MM.1S (cell line): ENCODE measurements around the gene TOX3.

Experiments used
- DNase-seq: peaks from one replicate; pipeline ENCODE4 v3.0.0-alpha.2; 2015
- H2AFZ ChIP-seq: fragments of 300-600 bp; sonication (generic); 2 replicates; pipeline ENCODE4 v1.6.0; 2016; ENCODE audit warnings: antibody characterized with exemption, low read length
- H3F3A ChIP-seq: fragments of 300-600 bp; sonication (generic); 2 replicates; pipeline ENCODE4 v1.6.1; 2016; ENCODE audit warnings: mild to moderate bottlenecking, antibody characterized with exemption, low read length, moderate library complexity, mixed read lengths; ENCODE audit not compliant: insufficient read depth
- H3K27ac ChIP-seq: fragments of 300-600 bp; sonication (generic); 2 replicates; pipeline ENCODE4 v1.5.1; 2016; ENCODE audit warnings: mild to moderate bottlenecking, low read length
- H3K27me3 ChIP-seq: fragments of 300-600 bp; sonication (generic); replicated peaks from 2 replicates; pipeline ENCODE4 v1.6.0; 2016; ENCODE audit warnings: low read length; ENCODE audit not compliant: insufficient read depth
- H3K36me3 ChIP-seq: fragments of 300-600 bp; sonication (generic); replicated peaks from 2 replicates; pipeline ENCODE4 v1.6.1; 2016; ENCODE audit warnings: mild to moderate bottlenecking, low read length, mixed read lengths; ENCODE audit not compliant: insufficient read depth
- H3K4me1 ChIP-seq: fragments of 300-600 bp; sonication (generic); 2 replicates; pipeline ENCODE4 v1.6.1; 2016; ENCODE audit warnings: low read length, mixed read lengths
- H3K4me2 ChIP-seq: fragments of 300-600 bp; sonication (generic); 2 replicates; pipeline ENCODE4 v1.6.0; 2016; ENCODE audit warnings: low read depth, low read length
- H3K4me3 ChIP-seq: fragments of 300-600 bp; sonication (generic); 2 replicates; pipeline ENCODE4 v1.5.1; 2016; ENCODE audit warnings: low read length, mixed read lengths
- H3K79me2 ChIP-seq: fragments of 300-600 bp; sonication (generic); 2 replicates; pipeline ENCODE4 v1.6.1; 2016; ENCODE audit warnings: mixed run types, low read length, mixed read lengths
- H3K9ac ChIP-seq: fragments of 300-600 bp; sonication (generic); 2 replicates; pipeline ENCODE4 v1.6.1; 2016; ENCODE audit warnings: low read length, mixed read lengths
- H3K9me2 ChIP-seq: fragments of 300-600 bp; sonication (generic); replicated peaks from 2 replicates; pipeline ENCODE4 v1.6.1; 2016; ENCODE audit warnings: mild to moderate bottlenecking, low read length, mixed read lengths; ENCODE audit not compliant: insufficient read depth
- H3K9me3 ChIP-seq: fragments of 300-600 bp; sonication (generic); replicated peaks from 2 replicates; pipeline ENCODE4 v1.6.1; 2016; ENCODE audit warnings: mild to moderate bottlenecking, low read length, mixed read lengths; ENCODE audit not compliant: insufficient read depth
- H4K20me1 ChIP-seq: fragments of 300-600 bp; sonication (generic); 2 replicates; pipeline ENCODE4 v1.6.1; 2016; ENCODE audit warnings: mild to moderate bottlenecking, low read length, moderate library complexity, mixed read lengths; ENCODE audit not compliant: insufficient read depth
- CTCF ChIP-seq: fragments of 300-600 bp; sonication (generic); IDR thresholded peaks from 2 replicates; pipeline ENCODE4 v1.5.1; 2016; ENCODE audit warnings: antibody characterized with exemption, low read length, mixed read lengths
- EZH2 ChIP-seq: fragments of 300-600 bp; sonication (generic); optimal IDR thresholded peaks from 2 replicates; pipeline ENCODE3; 2017; ENCODE audit warnings: low read depth, mild to moderate bottlenecking, antibody characterized with exemption, low read length, mixed read lengths
- EZH2phosphoT487 ChIP-seq: fragments of 300-600 bp; sonication (generic); IDR thresholded peaks from 2 replicates; pipeline ENCODE4 v1.6.1; 2018; ENCODE audit warnings: antibody characterized with exemption, low read length

Gene TOX3

GRCh38 chr16:52411011-52411410 lies 135.9 kb downstream of the TOX3 start:
- no peaks in the 10 kb centered on the region for H3K79me2 ChIP-seq
- H3K9me3 ChIP-seq = no peaks in the 10 kb centered on the region
- no peaks in the 10 kb centered on the region for H3F3A ChIP-seq
- H3K9ac ChIP-seq = no peak overlapping the region
- no peak overlapping the region for H2AFZ ChIP-seq
- H3K4me2 ChIP-seq = no peak overlapping the region
- no peak for TF ChIP-seq CTCF
- TF ChIP-seq EZH2 = no peak
- no peak for TF ChIP-seq EZH2phosphoT487
- no peak overlapping the region for H3K4me3 ChIP-seq
- H3K27me3 ChIP-seq = no peaks in the 10 kb centered on the region
- H4K20me1 ChIP-seq = no peaks in the 10 kb centered on the region
- no peak overlapping the region for H3K27ac ChIP-seq
- DNase-seq = no peak
- no peaks in the 10 kb centered on the region for H3K9me2 ChIP-seq
- H3K4me1 ChIP-seq = no peaks in the 10 kb centered on the region
- no peaks in the 10 kb centered on the region for H3K36me3 ChIP-seq

GRCh38 chr16:52408191-52408845 lies 138.6 kb downstream of the TOX3 start:
- H3K27ac ChIP-seq = no peak overlapping the region
- no peaks in the 10 kb centered on the region for H3K27me3 ChIP-seq
- H2AFZ ChIP-seq = no peak overlapping the region
- no peak for TF ChIP-seq EZH2
- no peak for TF ChIP-seq EZH2phosphoT487
- TF ChIP-seq CTCF = no peak
- H3K4me1 ChIP-seq = no peaks in the 10 kb centered on the region
- no peaks in the 10 kb centered on the region for H4K20me1 ChIP-seq
- no peaks in the 10 kb centered on the region for H3K36me3 ChIP-seq
- H3K9ac ChIP-seq = no peak overlapping the region
- no peak for DNase-seq
- no peaks in the 10 kb centered on the region for H3K9me3 ChIP-seq
- H3K9me2 ChIP-seq = no peaks in the 10 kb centered on the region
- H3K4me3 ChIP-seq = no peak overlapping the region
- no peak overlapping the region for H3K4me2 ChIP-seq
- no peaks in the 10 kb centered on the region for H3F3A ChIP-seq
- H3K79me2 ChIP-seq = no peaks in the 10 kb centered on the region

GRCh38 chr16:52407778-52408177 lies 139.2 kb downstream of the TOX3 start:
- Histone ChIP-seq H3K4me1 (no peaks in the 10 kb centered on the region), H3K9me2 (no peaks in the 10 kb centered on the region), H3K36me3 (no peaks in the 10 kb centered on the region), H3K4me2 (no peak overlapping the region), H3K9me3 (no peaks in the 10 kb centered on the region), H4K20me1 (no peaks in the 10 kb centered on the region), H2AFZ (no peak overlapping the region), H3F3A (no peaks in the 10 kb centered on the region), H3K9ac (no peak overlapping the region), H3K79me2 (no peaks in the 10 kb centered on the region), H3K4me3 (no peak overlapping the region), H3K27me3 (no peaks in the 10 kb centered on the region), H3K27ac (no peak overlapping the region)
- no peak for TF ChIP-seq EZH2phosphoT487
- TF ChIP-seq CTCF = no peak
- TF ChIP-seq EZH2 = no peak
- DNase-seq = no peak
